HUES64 (cell line): Measurements from ENCODE around the gene STXBP2.
A peak's percentile ranks its signal among the peaks of the same experiment; 100 is the strongest.

Experiments used
- H3K27ac ChIP-seq: 2 replicates; pipeline ENCODE4 v1.7.0; 2013; ENCODE audit warnings: low read depth, low read length, inconsistent platforms
- H3K27me3 ChIP-seq: 2 replicates; pipeline ENCODE4 v1.6.1; 2013; ENCODE audit warnings: mild to moderate bottlenecking, low read length; ENCODE audit not compliant: insufficient read depth
- H3K36me3 ChIP-seq: 2 replicates; pipeline ENCODE4 v1.6.1; 2013; ENCODE audit warnings: mild to moderate bottlenecking, low read length; ENCODE audit not compliant: insufficient read depth
- H3K4me1 ChIP-seq: 2 replicates; pipeline ENCODE4 v1.6.1; 2013; ENCODE audit warnings: mild to moderate bottlenecking, low read length, moderate library complexity; ENCODE audit not compliant: insufficient read depth
- H3K4me3 ChIP-seq: 2 replicates; pipeline ENCODE4 v1.5.1; 2013; ENCODE audit warnings: mild to moderate bottlenecking, low read length, moderate library complexity
- H3K9ac ChIP-seq: 2 replicates; pipeline ENCODE4 v1.6.1; 2013; ENCODE audit warnings: mild to moderate bottlenecking, low read depth, low read length
- H3K9me3 ChIP-seq: 2 replicates; pipeline ENCODE4 v1.6.1; 2013; ENCODE audit warnings: low read depth, low read length; ENCODE audit not compliant: insufficient read depth
- WGBS: fragments of 150-250, 120-280 bp; methylation state at CpG from one replicate; pipeline ENCODE4 v1.1.7; 2013; ENCODE audit warnings: missing lambda C conversion rate; 5-methylcytosine and 5-hydroxymethylcytosine counted together

The STXBP2 gene

GRCh38 chr19:7625763-7626372 lies 11.0 kb upstream of the STXBP2 start:
- Histone ChIP-seq H3K4me1 (peaks cover 7% of the 10 kb centered on the region; the same call in 1 of the 2 replicates), H3K9ac (no peak overlapping the region), H3K9me3 (no peaks in the 10 kb centered on the region), H3K27me3 (no peaks in the 10 kb centered on the region), H3K27ac (no peak overlapping the region), H3K4me3 (no peak overlapping the region), H3K36me3 (peaks cover 46% of the 10 kb centered on the region)
- 95% methylated on average over 34 of the region's 34 CpGs for WGBS

- no peaks in the 10 kb centered on the region for H3K9me3 ChIP-seq
- WGBS: 91% methylated on average over 24 of the region's 24 CpGs
- H3K27ac ChIP-seq: no peak overlapping the region
- no peaks in the 10 kb centered on the region for H3K27me3 ChIP-seq
- peaks cover 36% of the 10 kb centered on the region for H3K36me3 ChIP-seq
- H3K9ac ChIP-seq: no peak overlapping the region
- peaks cover 7% of the 10 kb centered on the region; the same call in 1 of the 2 replicates for H3K4me1 ChIP-seq
- no peak overlapping the region for H3K4me3 ChIP-seq
Measured at GRCh38 chr19:7627166-7627565, 9.7 kb upstream of the STXBP2 start.

- peak overlapping the region; percentile 53; the same call in 1 of the 2 replicates for H3K27ac ChIP-seq
- peaks cover 22% of the 10 kb centered on the region; the same call in 1 of the 2 replicates for H3K36me3 ChIP-seq
- H3K4me1 ChIP-seq: peaks cover 7% of the 10 kb centered on the region; the same call in 1 of the 2 replicates
- H3K9me3 ChIP-seq: no peaks in the 10 kb centered on the region
- no peaks in the 10 kb centered on the region for H3K27me3 ChIP-seq
- peak overlapping the region; percentile 94 for H3K4me3 ChIP-seq
- peak overlapping the region; percentile 81 for H3K9ac ChIP-seq
- 7% methylated on average over 15 of the region's 15 CpGs for WGBS
Measured at GRCh38 chr19:7628589-7629311, 8.2 kb upstream of the STXBP2 start.

- H3K27me3 ChIP-seq: no peaks in the 10 kb centered on the region
- H3K4me1 ChIP-seq: peaks cover 7% of the 10 kb centered on the region; the same call in 1 of the 2 replicates
- WGBS: under 1% methylated on average over 40 of the region's 40 CpGs
- H3K9ac ChIP-seq: peak within 1 kb of the TSS; percentile 91
- H3K36me3 ChIP-seq: peaks cover 22% of the 10 kb centered on the region; the same call in 1 of the 2 replicates
- peak within 1 kb of the TSS; percentile 94 for H3K4me3 ChIP-seq
- H3K27ac ChIP-seq: peak within 1 kb of the TSS; percentile 54; the same call in 1 of the 2 replicates
- H3K9me3 ChIP-seq: no peaks in the 10 kb centered on the region
Measured at GRCh38 chr19:7629347-7630054, 7.4 kb upstream of the STXBP2 start, which contains the start of the genes PET100 and XAB2. Gene PET100, plus strand, starts transcription at chr19:7629793. Its CDS starts 41 bp downstream, at chr19:7629834. Gene XAB2, minus strand, starts transcription at chr19:7629545. Its CDS starts 18 bp downstream, at chr19:7629527.

- no peaks in the 10 kb centered on the region for H3K9me3 ChIP-seq
- H3K4me1 ChIP-seq: peaks cover 7% of the 10 kb centered on the region; the same call in 1 of the 2 replicates
- whole genome bisulfite sequencing: 93% methylated on average over 12 of the region's 12 CpGs
- H3K27me3 ChIP-seq: peaks cover 21% of the 10 kb centered on the region
- H3K4me3 ChIP-seq: no peak overlapping the region
- H3K9ac ChIP-seq: no peak overlapping the region
- no peak overlapping the region for H3K27ac ChIP-seq
- peaks cover 8% of the 10 kb centered on the region; the same call in 1 of the 2 replicates for H3K36me3 ChIP-seq
Measured at GRCh38 chr19:7631577-7631976, 5.3 kb upstream of the STXBP2 start.

GRCh38 chr19:7632340-7633203 lies 4.3 kb upstream of the STXBP2 start:
- H3K4me1 ChIP-seq: peaks cover 7% of the 10 kb centered on the region; the same call in 1 of the 2 replicates
- H3K27me3 ChIP-seq: peaks cover 22% of the 10 kb centered on the region
- H3K36me3 ChIP-seq: peaks cover 2% of the 10 kb centered on the region; the same call in 1 of the 2 replicates
- H3K27ac ChIP-seq: no peak overlapping the region
- H3K9ac ChIP-seq: no peak overlapping the region
- no peaks in the 10 kb centered on the region for H3K9me3 ChIP-seq
- whole genome bisulfite sequencing: 95% methylated on average over 40 of the region's 40 CpGs
- no peak overlapping the region for H3K4me3 ChIP-seq

GRCh38 chr19:7633698-7634097 lies 3.2 kb upstream of the STXBP2 start, which contains the start of gene PCP2:
Gene PCP2, minus strand, starts transcription at chr19:7633719. Its CDS starts 262 bp downstream, at chr19:7633457.
- Histone ChIP-seq H3K4me1 (peaks cover 7% of the 10 kb centered on the region; the same call in 1 of the 2 replicates), H3K9ac (no peak within 1 kb of the TSS), H3K9me3 (no peaks in the 10 kb centered on the region), H3K4me3 (no peak within 1 kb of the TSS), H3K27ac (no peak within 1 kb of the TSS), H3K27me3 (peaks cover 22% of the 10 kb centered on the region), H3K36me3 (peaks cover 2% of the 10 kb centered on the region; the same call in 1 of the 2 replicates)
- 59% methylated on average over 2 of the region's 2 CpGs for WGBS

GRCh38 chr19:7635670-7636069 lies 1.2 kb upstream of the STXBP2 start:
- no peak overlapping the region for H3K9ac ChIP-seq
- H3K4me1 ChIP-seq: peaks cover 1% of the 10 kb centered on the region; the same call in 1 of the 2 replicates
- H3K36me3 ChIP-seq: peaks cover 2% of the 10 kb centered on the region; the same call in 1 of the 2 replicates
- H3K27me3 ChIP-seq: peaks cover 22% of the 10 kb centered on the region
- H3K27ac ChIP-seq: no peak overlapping the region
- 72% methylated on average over 4 of the region's 6 CpGs for WGBS
- H3K4me3 ChIP-seq: no peak overlapping the region
- no peaks in the 10 kb centered on the region for H3K9me3 ChIP-seq

- Histone ChIP-seq H3K4me1 (no peaks in the 10 kb centered on the region), H3K4me3 (0 out of 2 replicates have a peak overlapping the region, but pooled peaks have one; percentile 82), H3K27ac (no peak overlapping the region), H3K27me3 (peaks cover 22% of the 10 kb centered on the region), H3K9me3 (no peaks in the 10 kb centered on the region), H3K36me3 (peaks cover 2% of the 10 kb centered on the region; the same call in 1 of the 2 replicates), H3K9ac (no peak overlapping the region)
- WGBS: 72% methylated on average over 16 of the region's 16 CpGs
Measured at GRCh38 chr19:7636317-7636690, 606 bp upstream of the STXBP2 start.
